GM21825 (cell line): ENCODE data around the gene DDX46.

Experiments
- ATAC-seq: cut with Tn5 transposase; IDR thresholded peaks from one replicate; pipeline ENCODE4 v1.9.1; 2021; ENCODE audit warnings: mild to moderate bottlenecking, moderate library complexity; ENCODE audit not compliant: unreplicated experiment

DDX46 gene

DNA sequence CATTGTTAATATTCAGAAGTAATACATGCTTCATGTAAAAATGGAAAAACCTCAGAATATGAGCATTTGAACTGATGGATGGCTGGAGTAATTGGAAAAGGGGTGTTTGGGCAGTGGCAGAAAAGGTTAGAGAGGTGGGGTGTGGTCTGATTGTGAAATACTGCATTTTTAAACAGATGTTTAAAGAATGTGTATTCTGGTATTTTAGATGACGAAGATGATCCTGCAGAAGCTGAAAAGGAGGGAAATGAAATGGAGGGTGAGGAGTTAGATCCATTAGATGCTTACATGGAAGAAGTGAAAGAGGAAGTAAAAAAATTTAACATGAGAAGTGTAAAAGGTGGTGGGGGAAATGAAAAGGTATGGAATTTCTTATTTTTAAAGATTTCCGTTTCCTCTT lies 18.8 kb downstream of the DDX46 start:
- ATAC-seq = no peak

DNA sequence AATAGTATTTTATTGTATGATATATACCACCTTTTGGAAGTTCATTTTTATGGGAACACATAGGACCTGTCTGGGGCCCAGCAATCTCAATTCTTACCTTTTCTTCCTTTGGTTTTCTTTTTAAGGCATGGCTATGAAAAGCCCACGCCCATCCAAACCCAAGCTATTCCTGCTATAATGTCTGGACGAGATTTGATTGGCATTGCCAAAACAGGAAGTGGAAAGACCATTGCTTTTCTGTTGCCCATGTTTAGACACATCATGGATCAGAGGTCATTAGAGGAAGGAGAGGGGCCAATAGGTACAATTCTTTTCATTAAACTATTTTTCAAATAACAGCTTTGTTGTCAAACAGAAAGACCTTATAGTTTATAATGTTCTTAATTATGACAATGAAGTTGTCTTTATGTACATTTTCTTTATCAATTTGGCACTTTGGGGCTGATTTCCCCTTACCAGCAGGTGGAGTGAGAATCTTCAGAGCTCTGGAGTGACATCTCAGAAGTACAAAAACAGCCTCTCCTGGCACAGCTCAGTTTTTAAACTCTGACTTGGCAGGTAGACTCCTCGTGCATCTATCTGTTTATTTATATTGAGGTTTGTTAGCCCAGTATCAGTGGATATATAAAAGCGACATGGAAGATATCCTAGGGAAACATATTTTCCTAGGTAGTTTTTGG lies 25.8 kb downstream of the DDX46 start:
- no peak for ATAC-seq

DNA sequence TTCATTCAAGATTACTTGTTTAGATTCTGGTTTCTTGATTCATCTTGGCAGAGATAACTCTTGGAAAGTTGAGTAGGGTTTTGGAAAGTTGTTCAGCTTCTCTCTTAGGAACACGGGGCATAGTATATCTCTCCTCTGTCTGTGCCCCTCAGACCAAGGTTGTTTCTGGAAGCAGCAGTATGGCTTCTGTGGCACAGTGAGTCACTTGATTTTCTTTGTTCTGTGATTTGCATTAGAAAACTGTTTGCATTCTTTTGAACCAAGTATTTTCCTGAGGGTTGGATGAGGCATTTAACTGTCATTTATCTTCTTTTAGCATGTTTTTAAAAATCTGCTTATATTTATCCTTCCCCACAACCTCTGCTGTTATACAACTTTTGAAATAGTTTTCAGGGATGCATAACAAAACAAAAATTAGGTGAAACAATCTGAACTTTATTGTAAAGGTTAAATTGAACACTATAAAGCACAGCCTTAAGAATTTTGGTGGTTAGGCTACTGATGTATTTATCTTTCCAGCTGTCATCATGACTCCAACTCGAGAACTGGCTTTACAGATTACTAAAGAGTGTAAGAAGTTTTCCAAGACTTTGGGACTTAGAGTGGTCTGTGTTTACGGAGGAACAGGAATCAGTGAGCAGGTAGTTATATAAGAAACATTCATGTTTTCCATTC lies 26.5 kb downstream of the DDX46 start:
- no peak for ATAC-seq

DNA sequence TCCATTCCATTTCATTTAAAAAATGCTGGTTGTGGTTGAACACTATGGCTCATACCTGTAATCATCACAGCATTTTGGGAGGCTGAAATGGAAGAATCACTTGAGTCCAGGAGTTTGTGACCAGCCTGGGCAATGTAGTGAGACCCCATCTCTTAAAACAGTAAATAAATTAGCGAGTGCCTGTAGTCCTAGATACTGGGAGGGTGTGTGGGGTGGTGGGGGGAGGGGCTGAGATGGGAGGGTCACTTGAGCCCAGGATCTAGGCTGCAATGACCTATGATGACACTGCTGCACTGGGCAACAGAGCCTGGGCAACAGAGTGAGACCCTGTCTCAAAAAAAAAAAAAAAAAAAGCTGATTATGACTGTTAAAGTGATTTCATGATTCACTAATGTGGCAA lies 29.1 kb downstream of the DDX46 start:
- ATAC-seq = no peak

DNA sequence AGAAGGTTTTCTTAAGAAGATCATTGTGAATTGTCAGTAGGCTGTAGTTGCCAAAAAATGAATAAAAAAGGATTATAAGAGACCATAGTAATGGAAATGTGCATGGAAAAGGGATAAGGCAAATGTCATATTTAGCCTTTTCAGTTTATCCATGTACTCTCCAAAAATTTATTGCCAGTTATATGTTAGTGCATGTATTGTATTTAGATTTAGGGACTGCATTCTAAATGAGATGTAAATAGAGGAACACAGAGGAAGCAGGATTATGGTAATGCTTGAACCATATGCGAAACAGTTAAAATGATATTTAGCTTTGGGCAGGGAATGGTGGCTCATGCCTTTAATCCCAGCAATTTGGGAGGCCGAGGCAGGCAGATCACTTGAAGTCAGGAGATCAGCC lies 33.0 kb downstream of the DDX46 start:
- no peak for ATAC-seq

DNA sequence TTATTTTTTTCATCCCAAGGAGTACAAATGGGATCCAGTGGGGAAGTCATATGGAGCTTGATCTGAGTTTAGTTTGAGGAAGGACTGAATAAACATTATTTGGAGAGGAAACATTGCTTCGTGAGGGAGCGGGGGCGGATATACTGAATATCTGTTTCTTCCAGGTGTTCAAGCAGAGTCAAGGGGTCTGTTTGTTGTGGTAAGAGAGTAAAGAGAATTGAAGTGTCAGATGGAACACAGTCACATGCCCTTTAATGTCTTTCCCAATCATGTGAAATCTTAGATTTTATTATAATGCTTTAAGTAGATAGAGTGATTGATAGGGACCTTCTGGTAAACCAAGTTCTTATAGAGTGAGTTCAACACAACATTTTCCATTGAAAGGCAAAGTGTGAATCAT lies 33.7 kb downstream of the DDX46 start:
- ATAC-seq = no peak

DNA sequence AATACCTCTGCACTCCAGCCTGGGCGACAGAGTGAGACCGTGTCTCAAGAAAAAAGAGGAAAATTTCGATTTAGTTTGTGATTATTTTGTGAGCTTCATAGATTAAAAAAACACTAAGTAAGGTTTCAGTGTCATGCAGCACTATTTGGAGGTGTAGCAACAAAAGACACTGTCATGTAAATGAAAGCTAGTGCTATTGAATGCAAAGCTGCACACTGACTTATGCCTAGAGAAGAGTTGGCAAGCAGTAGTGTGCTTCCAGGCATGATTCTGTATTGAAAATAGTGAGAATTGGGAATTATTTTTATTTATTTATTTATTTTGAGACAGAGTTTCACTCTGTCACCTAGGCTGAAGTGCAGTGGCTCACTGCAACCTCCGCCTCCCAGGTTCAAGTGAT lies 34.5 kb downstream of the DDX46 start:
- ATAC-seq = no peak

DNA sequence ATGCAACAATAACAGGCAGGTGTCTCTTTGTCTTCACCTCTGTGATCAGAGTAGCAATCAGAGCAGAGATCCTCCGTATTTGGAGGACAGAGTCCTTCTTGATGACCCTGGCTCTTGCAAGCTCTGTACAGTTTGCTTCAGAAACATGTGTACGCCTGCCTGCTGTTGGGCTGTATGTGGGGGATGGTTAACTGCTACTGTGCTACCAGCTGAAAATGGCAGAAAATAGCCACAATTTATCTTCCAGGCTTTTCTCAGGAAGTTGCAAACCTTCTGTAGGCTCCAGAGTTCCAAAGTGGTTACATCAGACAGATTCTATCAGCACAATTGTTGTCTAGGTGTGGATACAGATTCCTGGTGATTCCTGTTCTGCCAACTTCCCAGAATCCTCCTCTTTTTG lies 35.5 kb downstream of the DDX46 start:
- ATAC-seq = no peak

DNA sequence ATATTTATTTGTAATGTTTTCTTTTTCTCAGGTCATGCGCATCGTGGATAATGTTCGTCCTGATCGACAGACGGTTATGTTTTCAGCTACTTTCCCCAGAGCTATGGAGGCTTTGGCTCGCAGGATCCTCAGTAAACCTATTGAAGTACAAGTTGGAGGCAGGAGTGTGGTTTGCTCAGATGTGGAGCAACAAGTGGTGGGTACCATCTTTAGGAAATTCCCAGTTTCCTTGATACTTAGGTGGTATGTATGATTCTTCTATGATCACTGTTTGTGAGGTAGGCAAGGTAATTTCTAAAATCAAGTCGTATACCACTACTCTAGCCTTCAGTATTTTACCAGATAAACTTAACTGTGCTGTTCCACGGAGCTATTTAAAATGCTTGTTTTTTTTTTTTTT lies 36.2 kb downstream of the DDX46 start:
- no peak for ATAC-seq

DNA sequence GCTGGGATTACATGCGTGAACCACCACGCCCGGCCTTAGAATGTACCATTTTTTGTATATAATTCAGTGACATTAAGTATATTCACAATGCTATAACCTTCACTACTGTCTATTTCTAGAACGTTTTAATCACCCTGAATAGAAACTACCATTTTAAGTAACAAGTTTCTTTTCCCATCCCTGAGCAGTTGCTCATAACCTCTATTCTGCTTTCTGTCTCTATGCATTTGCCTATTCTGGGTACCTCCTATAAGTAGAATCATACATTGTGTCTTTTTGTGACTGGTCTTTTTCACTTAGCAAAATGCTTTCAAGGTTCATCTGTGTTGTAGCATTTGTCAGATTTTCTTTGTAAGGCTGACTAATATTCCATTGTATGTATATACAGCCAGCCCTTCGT lies 39.9 kb downstream of the DDX46 start:
- no peak for ATAC-seq

DNA sequence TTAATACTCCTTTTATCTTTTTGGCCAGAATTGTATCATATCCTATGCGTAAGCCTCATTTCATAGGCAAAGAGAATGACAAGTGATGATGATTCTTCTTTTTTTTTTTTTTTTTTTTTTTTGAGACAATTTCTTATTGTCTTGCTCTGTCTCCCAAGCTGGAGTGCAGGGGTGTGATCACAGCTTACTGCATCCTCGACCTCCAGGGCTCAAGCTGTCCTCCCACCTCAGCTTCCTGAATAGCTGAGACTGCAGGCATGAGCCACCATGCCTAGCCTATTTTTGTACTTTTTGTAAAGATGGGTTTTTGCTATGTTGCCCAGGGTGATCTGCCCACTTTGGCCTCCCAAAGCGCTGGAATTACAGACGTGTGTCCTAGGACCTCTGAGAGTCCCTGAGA lies 45.2 kb downstream of the DDX46 start:
- ATAC-seq = no peak

DNA sequence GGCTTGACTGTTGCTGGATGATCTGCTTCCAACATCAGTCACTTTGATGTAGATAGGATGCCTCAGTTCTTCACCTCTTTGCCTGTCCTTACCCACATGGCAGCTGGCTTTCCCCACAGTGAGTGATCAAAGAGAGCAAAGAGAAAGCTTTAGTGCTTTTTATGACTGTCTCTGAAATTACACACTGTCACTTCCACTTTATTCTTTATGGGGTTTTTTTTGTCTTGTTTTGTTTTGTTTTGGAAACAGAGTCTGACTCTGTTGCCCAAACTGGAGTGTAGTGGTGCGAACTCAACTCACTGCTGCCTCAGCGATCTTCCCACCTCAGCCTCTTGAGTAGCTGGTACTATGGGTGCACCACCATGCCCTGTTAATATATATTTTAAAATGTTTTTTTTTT lies 54.8 kb downstream of the DDX46 start:
- no peak for ATAC-seq

DNA sequence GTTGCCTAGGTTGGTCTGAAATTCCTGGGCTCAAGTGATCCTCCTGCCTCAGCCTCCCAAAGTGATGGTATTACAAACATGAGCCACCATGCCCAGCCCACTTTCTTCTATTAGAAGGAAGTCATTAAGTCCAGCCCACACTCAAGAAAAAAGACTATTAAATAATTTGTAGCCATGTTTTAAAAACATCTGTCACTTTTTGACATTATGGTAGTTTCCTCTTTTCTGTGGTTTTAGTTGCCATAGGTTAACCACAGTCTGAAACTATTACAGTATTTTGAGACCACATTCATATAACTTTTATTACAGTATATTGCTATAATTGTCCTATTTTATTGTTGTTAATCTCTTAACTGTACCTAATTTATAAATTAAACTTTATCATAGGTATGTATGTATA lies 55.2 kb downstream of the DDX46 start:
- ATAC-seq = no peak

DNA sequence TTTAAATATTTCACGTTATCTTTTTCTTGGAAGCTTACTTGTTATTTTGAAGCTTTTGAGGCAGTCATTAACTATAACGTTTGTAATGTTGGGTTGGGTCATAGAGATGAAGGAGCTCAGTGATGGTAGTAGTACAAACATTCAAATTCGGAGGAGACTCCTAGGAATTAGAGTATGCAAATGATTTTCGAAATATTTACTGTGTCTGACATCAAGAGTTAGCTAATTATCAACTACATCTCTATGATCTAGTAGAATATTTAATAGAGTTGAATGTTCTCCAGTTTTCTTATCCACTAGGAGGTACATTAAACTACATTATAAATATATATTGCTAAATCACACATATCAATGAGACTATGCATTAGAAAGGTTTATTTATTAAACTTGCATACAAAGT lies 58.4 kb downstream of the DDX46 start:
- ATAC-seq = no peak

DNA sequence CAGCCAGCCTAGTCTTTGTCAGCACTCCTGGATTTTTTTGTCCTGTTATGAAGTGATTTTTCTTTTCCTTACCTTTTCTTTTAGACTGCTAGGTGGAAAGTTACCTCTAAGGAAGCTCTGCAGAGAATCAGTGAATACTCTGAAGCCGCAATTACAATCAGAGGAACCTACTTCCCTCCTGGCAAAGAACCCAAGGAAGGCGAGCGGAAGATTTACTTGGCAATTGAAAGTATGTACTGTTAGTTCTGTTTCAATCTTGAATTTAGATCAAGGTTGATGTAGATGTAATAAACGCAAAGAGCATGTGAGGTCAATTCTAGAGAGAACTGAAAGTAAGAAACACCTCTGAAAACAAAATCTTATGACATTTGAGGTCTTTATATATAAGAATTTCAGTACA lies 60.2 kb downstream of the DDX46 start:
- no peak for ATAC-seq

DNA sequence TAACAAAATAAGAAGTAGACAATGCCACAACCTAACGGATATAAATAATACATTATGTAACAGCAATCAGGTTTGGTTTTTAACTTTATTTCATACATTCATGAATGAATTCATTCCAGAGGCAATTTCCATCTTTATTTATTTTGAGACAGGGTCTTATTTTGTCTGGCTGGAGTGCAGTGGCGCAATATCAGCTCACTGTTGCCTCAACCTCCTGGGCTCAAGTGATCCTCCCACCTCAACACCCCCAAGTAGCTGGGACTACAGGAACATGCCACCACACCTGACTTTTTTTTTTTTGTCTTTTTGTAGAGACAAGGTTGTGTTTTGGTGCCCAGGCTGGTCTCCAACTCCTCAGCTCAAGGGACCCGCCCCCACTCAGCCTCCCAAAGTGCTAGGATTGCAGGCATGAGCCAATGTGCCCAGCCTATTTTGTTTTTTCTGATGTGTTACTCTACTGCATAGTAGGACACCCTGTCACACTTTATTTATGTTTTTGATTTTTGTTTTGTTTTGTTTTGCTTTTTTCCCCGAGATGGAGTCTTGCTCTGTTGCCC lies 60.9 kb downstream of the DDX46 start:
- no peak for ATAC-seq

DNA sequence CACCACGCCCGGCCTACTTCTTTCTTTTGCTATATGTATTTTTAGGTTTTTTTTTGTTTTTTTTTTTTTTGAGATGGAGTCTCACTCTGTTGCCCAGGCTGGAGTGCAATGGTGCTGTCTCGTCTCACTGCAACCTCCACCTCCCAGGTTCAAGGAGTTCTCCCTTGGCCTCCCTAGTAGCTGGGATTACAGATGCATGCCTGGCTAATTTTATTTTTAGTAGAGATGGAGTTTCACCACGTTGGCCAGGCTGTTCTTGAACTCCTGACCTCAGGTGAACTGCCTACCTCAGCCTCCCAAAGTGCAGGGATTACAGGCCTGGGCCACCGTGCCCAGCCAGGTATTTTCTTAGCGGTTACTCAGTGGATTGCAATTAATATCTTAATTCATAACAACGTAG lies 63.3 kb downstream of the DDX46 start:
- ATAC-seq = no peak

DNA sequence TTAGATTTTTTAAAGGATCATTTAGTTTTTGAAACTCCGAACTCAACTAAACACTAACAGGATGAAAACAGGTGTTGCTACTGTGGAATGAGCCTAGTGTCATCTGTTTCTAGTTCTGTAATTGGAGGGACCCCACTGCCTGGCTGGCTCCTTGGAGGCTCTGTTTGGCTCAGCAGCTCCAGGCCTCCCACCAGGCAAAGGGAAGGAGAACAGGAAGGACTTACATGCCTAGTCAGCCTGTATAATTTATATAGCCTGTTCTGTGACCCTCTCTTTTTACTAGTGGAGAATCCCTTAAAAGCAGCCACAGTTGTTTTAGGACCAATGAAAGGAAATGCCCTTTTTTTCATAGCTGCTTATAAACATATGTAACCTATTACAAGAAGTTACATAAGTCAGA lies 66.1 kb downstream of the DDX46 start:
- no peak for ATAC-seq

DNA sequence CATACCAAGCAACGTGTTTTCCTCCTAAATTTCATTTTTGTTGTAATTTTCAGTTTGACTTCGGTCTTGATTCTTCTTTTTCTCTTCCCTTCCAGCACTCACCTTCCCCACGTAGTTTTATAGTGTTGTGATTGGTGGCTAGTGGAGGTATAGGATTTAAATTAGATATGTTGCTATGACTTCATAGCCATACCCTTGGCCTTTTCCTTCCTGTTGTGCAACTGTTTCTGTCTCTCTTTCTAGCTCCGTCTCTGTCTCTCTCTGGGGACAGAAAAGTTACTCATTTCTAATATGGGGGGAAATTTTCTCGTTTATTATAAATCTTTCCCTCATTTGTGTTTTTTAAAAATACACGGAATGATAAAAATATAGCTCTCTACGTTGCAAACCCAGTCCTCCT lies 66.6 kb downstream of the DDX46 start:
- ATAC-seq = no peak

DNA sequence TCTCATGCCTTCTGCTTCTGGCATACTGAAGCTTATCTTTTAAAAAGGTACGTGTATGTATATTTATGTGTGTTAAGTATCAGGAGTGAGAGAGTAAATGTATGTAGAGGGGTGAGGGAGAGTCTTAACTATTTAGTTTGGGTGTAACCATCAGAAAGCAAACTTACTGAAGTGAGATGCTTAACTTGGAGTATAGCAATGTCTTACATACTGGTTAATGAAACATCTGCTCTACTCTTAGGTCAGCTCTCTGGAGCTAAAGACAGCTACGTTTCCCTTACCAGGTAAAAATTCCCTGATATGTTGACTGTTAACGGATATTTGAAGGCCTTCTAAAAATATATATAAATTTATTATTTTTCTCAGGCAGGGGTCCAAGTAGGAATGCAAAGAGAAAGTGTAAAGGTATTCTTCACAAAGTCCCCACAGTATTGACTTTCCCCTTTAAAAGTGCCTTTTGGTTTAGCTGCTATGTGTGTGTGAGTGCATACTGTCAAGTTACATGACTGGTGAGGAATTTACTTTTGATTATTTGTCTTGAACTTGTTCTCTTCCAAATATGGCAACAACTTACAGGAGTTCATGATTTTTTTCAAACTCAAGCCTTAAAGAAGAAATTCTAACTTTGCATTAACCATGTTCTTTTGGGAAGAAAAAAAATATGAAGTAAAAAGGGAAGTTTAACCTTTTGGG lies 74.9 kb downstream of the DDX46 start:
- ATAC-seq = no peak

DNA sequence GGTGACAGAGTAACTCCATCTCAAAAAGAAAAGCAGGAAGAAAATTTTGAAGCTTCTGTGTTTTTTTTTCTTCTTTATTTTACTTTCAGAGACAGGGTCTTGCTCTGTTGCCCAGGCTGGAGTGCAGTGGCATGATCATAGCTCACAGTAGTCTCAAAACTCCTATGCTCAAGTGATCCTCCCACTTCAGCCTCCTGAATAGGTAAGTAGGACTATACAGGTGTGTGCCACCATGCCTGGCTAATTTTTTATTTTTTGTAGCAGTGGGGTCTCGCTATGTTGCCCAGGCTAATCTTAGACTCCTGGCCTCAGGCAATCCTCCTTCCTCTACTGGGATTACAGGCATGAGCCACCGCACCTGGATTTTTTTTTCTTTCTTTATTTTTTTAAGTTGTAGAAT lies 77.0 kb downstream of the DDX46 start:
- ATAC-seq = no peak

DNA sequence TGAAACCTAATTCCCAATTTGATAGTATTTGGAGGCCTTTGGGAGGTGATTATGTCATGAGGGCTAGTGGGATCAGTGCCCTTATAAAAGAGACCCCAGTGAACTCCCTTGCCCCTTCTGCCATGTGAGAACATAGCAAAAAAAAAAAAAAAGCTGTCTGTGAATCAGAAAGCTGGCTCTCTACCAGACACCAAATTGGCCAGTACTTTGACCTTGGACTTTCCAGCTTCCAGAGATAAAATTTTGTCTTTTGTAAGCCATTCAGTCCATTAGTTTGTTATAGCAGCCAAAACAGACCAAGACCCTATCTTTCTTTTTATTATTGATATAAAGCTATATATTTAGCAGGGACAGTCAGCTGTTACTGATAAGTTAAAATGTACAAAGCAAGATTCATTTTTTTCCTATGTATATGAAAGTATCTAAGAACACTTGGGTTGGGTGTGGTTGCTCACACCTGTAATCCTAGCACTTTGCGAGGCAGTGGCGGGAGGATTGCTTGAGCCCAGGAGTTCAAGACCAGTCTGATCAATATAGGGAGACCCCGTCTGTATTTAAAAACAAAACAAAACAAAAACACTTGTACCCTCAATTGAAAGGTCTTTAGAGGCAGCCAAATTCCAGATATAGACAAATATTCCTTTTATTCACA lies 79.1 kb downstream of the DDX46 start:
- no peak for ATAC-seq
